Aorta (tissue), 5 donors: ENCODE results near the gene KCNK17. TPM values are rescaled to one million over a fixed set of nuclear protein-coding genes. Genes with fewer than 3 reads are reported as not detected.

Experiments used
- ATAC-seq: fragments of 200-7000 bp; cut with Tn5 transposase; one replicate; pipeline ENCODE4 v1.9.1; 2022; ENCODE audit warnings: moderate library complexity; ENCODE audit not compliant: low FRiP score
- DNase-seq, 2 donors: peaks; one replicate each; pipeline ENCODE4 v3.0.0-alpha.2; 2020
- H3K27ac ChIP-seq, 2 donors: one replicate each; pipeline ENCODE4 v1.5.1; 2013; ENCODE audit warnings: low read length in 2 of 2, mild to moderate bottlenecking in 2 of 2, moderate library complexity in 2 of 2, control low read depth in 1 of 2, inconsistent platforms in 1 of 2, low read depth in 1 of 2
- H3K27me3 ChIP-seq, 2 donors: one replicate each; pipeline ENCODE4 v1.6.1; 2013; ENCODE audit warnings: control low read depth in 1 of 2, low read length in 1 of 2, mild to moderate bottlenecking in 1 of 2, moderate library complexity in 1 of 2; ENCODE audit not compliant: insufficient read depth in 2 of 2, control insufficient read depth in 1 of 2
- H3K36me3 ChIP-seq, 2 donors: one replicate each; pipeline ENCODE4 v1.6.1; 2013; ENCODE audit warnings: control low read depth in 1 of 2, low read length in 1 of 2, mild to moderate bottlenecking in 1 of 2; ENCODE audit not compliant: insufficient read depth in 2 of 2, control insufficient read depth in 1 of 2
- H3K4me1 ChIP-seq, 2 donors: one replicate each; pipeline ENCODE4 v1.6.1; 2013; ENCODE audit warnings: low read length in 2 of 2, control low read depth in 1 of 2, mild to moderate bottlenecking in 1 of 2, moderate library complexity in 1 of 2; ENCODE audit not compliant: insufficient read depth in 2 of 2, control insufficient read depth in 1 of 2
- H3K4me3 ChIP-seq, 2 donors: one replicate each; pipeline ENCODE4 v1.5.1; 2013; ENCODE audit warnings: low read length in 2 of 2, control low read depth in 1 of 2, mild to moderate bottlenecking in 1 of 2
- H3K9me3 ChIP-seq: one replicate; pipeline ENCODE4 v1.6.1; 2013; ENCODE audit warnings: mild to moderate bottlenecking, low read length; ENCODE audit not compliant: control insufficient read depth
- WGBS, 2 donors: extraction: QIAGEN DNeasy Blood & Tissue Kit; methylation state at CpG; one replicate each; pipeline ENCODE4 v1.1.7; 2013; 5-methylcytosine and 5-hydroxymethylcytosine counted together
- intact Hi-C, 2 donors: fragments of 100-400 bp; cut with DNase I; formaldehyde crosslinking; loops; one replicate each; pipeline versions ENCODE4 v1.14.2 to v1.15.0; 2022
- polyA plus RNA-seq, 2 donors: library from polyadenylated mRNA; stranded (reverse); fragments of 200-250 nt; gene quantifications; one replicate each; pipeline ENCODE4 v1.2.3, GENCODE V29; 2013
- total RNA-seq, 2 donors: library from RNA; stranded (reverse); fragmentation: NEBNext Ultra II Directional; extraction: Animal tissue kit (Norgen Biotek cat#: 25700); gene quantifications; one replicate each; pipeline ENCODE4 v1.2.1, GENCODE V29; 2021
- donor health status: healthy with polysubstance abuse.
- donor health status: Bipolar disorder and iron deficiency.
- donor health status: DM: no; HTN: no; CAD: no.
- donor health status: DM: no; HTN: no; CAD: no.
- donor health status: DM: yes; HTN: yes; CAD: no.

KCNK17 gene
- total and polyA plus RNA-seq, 4 donors = 1.6 to 12.8 (median 6.7) TPM

DNA sequence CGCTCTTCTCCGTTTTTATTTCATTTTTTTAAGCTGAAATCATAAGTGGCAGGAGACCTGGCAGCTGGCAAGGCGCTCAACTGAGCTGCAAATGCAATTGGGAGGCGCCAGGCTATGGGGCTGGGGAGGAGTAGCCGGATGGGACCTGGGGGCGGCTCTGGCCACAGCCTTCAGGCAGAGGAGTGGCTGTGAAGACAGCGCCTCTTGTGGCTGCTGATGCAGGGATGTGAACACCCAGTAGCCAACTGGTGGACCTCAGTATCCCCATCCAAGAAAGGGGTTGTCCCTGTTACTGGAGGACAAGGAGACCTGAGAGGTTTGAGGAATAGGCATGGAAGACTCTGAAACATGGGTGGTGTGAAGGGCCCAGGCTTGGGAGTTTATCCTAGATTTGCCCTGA lies 12.6 kb downstream of the KCNK17 start:
- Histone ChIP-seq H3K27me3 (no peaks in the 10 kb centered on the region), H3K9me3 (no peaks in the 10 kb centered on the region), H3K36me3 (no peaks in the 10 kb centered on the region), H3K4me1 (no peaks in the 10 kb centered on the region), H3K4me3 (no peak overlapping the region), H3K27ac (no peak overlapping the region)
- no peak for ATAC-seq
- 50 to 56% methylated on average over 7 of the region's 7 CpGs for WGBS, 2 donors
- intact Hi-C loops = loop anchor here (10.0 kb wide), 2 partner anchors 327 to 427 kb away; no protein-coding TSS in a partner anchor
- no peak for DNase-seq

DNA sequence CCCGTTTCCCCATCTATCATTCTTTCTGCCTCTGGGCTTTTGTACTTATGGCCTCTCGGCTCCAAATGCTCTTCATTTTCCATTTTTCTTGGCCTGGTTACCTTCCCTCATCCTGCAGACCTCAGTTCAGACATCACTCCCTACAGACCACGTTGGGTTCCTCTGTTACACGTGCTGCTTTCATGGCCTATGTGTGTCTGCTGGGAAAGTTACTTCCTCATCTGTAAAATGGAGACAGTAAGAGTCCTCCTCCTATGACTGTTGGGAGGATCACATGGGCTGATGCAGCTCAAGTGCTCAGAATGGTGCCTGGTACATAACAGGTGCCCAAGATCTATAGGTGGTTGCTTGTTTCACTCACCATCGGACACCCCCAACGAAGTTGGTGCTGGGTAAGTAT lies 13.5 kb downstream of the KCNK17 start:
- DNase-seq (no peak), ATAC-seq (no peak)
- intact Hi-C loops = loop anchor here (10.0 kb wide), 2 partner anchors 326 to 426 kb away; no protein-coding TSS in a partner anchor
- H3K4me1 ChIP-seq = no peaks in the 10 kb centered on the region
- no peak overlapping the region for H3K4me3 ChIP-seq
- no peak overlapping the region for H3K27ac ChIP-seq
- H3K36me3 ChIP-seq = no peaks in the 10 kb centered on the region
- no peaks in the 10 kb centered on the region for H3K27me3 ChIP-seq
- 84 to 86% methylated on average over 6 of the region's 6 CpGs for WGBS, 2 donors
- no peaks in the 10 kb centered on the region for H3K9me3 ChIP-seq

DNA sequence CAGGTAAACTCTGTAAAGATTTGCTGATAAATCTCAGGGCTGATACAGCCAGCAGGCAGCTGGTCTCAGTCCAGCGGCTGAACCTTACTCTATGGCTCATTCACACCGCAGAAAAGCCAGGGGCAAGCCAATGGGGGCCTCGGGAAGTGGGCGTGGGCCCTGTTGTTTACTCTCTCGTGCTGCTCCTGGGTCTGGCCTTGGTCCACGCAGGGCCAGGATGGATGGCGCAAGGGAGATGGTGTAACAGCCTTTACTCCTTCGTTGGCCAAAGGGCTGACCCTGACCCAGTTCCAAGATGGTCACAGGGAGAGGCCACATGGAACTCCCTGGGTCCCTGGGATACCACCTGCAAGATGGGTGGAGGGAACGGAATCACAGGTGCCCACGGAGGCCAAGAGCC lies 16.2 kb downstream of the KCNK17 start:
- WGBS, 2 donors = 77 to 78% methylated on average over 10 of the region's 10 CpGs

DNA sequence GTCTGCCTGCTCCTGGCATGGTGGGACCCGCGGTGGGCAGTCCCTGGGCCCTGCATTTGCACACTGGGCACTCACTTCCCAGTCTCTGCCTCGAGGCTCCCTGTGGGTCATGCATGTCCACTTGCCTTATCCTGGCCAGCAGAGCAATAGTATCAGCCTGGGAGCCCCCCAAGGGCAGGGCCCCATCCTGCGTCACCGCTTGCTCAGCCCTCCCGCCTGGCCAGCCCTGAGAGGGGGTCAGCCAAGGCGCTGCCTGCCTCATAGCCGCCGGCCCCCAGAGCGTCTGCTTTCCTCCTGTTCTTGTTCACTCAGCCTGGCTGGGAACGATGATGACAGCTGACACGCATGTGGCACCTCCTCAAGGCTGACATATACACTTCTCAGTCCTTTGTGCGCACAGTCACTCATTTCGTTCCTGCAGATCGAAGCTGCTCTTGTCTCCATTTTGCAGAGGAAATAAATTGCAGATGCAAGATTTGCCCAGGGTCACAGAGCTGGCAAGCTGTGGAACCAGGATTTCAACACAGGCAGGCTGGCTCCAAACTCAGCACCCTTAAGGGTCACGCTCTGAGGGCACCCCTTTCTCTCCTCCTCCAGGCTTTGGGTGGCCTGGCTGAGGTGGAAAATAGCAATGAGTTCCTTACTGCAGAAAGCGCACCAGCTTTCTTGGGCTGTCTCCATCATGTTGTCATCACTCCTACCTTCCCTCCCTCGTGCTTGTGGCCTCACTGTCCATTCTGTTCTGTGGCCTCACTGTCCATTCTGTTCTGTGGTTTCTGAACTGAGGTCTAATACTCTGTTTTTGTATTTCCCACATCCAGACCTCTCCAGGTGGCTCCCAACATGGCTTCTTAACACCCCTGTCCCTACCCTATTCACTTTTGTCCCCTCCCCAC lies 17.2 kb downstream of the KCNK17 start:
- H3K27ac ChIP-seq = no peak overlapping the region

More for the DNA sequence above, 16.2 kb downstream of the KCNK17 start:
- no peaks in the 10 kb centered on the region for H3K27me3 ChIP-seq
- no peaks in the 10 kb centered on the region for H3K9me3 ChIP-seq
- ATAC-seq (no peak), DNase-seq (no peak)
- no peaks in the 10 kb centered on the region for H3K36me3 ChIP-seq
- no peak overlapping the region for H3K4me3 ChIP-seq
- intact Hi-C loops = loop anchor here in 1 of 2 donors (10.0 kb wide), 1 partner anchor 323 kb away; no protein-coding TSS in a partner anchor
- no peaks in the 10 kb centered on the region for H3K4me1 ChIP-seq
- no peak overlapping the region for H3K27ac ChIP-seq

DNA sequence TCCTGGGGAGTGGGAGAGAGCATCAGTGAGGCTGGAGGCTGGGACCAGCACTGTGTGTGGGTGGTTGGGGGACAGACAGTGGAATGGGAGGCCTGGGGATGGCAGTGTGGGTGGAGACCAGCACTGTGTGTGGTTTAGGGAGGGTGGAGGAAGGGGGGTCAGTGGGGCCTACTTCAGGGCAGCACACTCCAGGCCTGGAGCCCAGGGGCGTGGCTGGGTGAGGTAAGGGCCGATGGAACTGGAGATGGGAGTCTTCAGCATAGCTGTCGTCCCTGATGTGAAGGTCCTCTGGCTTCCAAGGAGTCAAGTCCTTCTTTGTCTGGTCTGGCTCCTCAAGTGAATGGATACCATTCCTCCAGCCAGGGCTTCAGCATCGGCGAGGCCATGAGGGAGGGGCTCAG lies 18.6 kb downstream of the KCNK17 start:
- Histone ChIP-seq H3K36me3 (no peaks in the 10 kb centered on the region), H3K27me3 (no peaks in the 10 kb centered on the region), H3K4me3 (no peak overlapping the region), H3K4me1 (no peaks in the 10 kb centered on the region), H3K27ac (no peak overlapping the region), H3K9me3 (no peaks in the 10 kb centered on the region)
- ATAC-seq = peak; percentile 28
- 72% methylated on average over 5 of the region's 5 CpGs for WGBS, 2 donors
- peak in 1 of 2 donors; percentile 69 for DNase-seq
- intact Hi-C loops = loop anchor here in 1 of 2 donors (10.0 kb wide), 1 partner anchor 321 kb away; no protein-coding TSS in a partner anchor

More for the DNA sequence above, 17.2 kb downstream of the KCNK17 start:
- DNase-seq (peak; percentile 74 to 90), ATAC-seq (peak; percentile 89)
- Histone ChIP-seq H3K27me3 (no peaks in the 10 kb centered on the region), H3K36me3 (no peaks in the 10 kb centered on the region), H3K9me3 (no peaks in the 10 kb centered on the region), H3K4me3 (no peak overlapping the region), H3K4me1 (no peaks in the 10 kb centered on the region)
- 38 to 48% methylated on average over 18 of the region's 18 CpGs for WGBS, 2 donors
- intact Hi-C loops = loop anchor here in 1 of 2 donors (10.0 kb wide), 1 partner anchor 322 kb away; no protein-coding TSS in a partner anchor

DNA sequence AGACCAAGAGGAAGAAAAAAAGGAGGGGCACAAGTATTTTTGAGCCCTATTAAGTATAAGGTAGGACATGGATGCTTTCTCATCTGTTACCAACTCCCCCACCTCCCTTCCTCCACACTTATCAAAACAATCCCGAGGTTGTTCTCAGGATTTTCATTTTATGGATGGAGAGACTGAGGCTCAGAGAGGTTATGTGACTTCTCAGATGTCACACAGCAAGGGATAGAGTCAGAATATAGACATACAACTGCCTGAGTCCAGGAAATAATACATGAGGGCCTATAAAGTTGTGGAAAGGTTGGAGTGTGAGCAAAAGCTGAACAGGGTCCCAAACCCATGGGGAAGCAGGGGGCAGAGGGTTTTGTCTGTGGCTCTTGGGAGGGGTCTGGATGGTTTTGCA lies 19.3 kb downstream of the KCNK17 start:
- H3K4me1 ChIP-seq = no peaks in the 10 kb centered on the region
- ATAC-seq (no peak), DNase-seq (no peak)
- intact Hi-C loops = loop anchor here in 1 of 2 donors (10.0 kb wide), 1 partner anchor 320 kb away; no protein-coding TSS in a partner anchor
- WGBS, 2 donors = 50 to 57% methylated on average over 1 of the region's 1 CpG
- H3K27me3 ChIP-seq = no peaks in the 10 kb centered on the region
- no peak overlapping the region for H3K4me3 ChIP-seq
- no peaks in the 10 kb centered on the region for H3K36me3 ChIP-seq
- no peaks in the 10 kb centered on the region for H3K9me3 ChIP-seq
- no peak overlapping the region for H3K27ac ChIP-seq

DNA sequence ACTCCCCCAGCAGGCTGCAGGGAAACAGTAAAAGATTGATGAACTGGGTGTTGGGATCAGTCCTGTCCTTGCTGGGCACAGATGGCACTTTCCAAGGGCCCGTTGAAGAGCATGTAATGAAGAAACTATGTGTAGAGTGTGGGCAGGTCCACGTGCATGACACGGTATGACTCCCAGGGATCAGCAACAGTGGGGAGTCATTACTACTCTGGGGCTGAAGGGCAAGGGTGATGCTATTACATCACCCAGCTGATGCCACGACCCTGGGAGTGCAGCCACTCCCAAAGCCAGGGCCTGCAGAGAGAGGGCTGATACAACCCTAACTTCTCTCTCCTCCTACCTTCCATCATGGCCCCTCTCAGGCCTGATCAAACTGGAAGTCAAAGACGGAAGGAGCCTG lies 20.1 kb downstream of the KCNK17 start:
- ATAC-seq = no peak
- DNase-seq = no peak
- intact Hi-C loops = loop anchor here in 1 of 2 donors (10.0 kb wide), 1 partner anchor 319 kb away; no protein-coding TSS in a partner anchor
- Histone ChIP-seq H3K9me3 (no peaks in the 10 kb centered on the region), H3K27me3 (no peaks in the 10 kb centered on the region), H3K36me3 (no peaks in the 10 kb centered on the region), H3K27ac (no peak overlapping the region), H3K4me3 (no peak overlapping the region), H3K4me1 (no peaks in the 10 kb centered on the region)
- WGBS, 2 donors = 56 to 65% methylated on average over 5 of the region's 5 CpGs

DNA sequence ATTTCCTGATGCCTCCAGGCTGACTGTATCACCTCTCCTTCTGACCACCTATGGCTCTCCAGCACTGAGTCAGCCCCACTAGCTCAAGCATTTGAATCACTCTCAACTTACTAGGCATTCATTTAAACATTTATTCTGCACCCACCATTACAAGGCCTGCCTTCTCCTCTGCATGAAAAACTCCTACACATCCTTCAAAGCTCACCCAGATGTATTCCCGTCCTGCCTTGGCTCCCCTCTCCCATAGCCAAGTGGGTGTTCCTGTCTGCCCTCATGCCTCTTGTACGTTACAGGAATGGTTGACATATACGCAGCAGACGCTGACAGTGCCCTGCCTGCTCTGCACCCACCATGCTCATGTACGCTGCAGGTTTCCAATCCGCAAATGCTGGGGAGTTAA lies 21.6 kb downstream of the KCNK17 start:
- no peak for ATAC-seq
- intact Hi-C loops = loop anchor here in 1 of 2 donors (10.0 kb wide), 1 partner anchor 318 kb away; no protein-coding TSS in a partner anchor
- no peaks in the 10 kb centered on the region for H3K36me3 ChIP-seq
- no peak overlapping the region for H3K4me3 ChIP-seq
- no peaks in the 10 kb centered on the region for H3K9me3 ChIP-seq
- H3K27me3 ChIP-seq = no peaks in the 10 kb centered on the region
- no peak for DNase-seq
- H3K4me1 ChIP-seq = no peaks in the 10 kb centered on the region
- 94 to 95% methylated on average over 6 of the region's 6 CpGs for WGBS, 2 donors
- H3K27ac ChIP-seq = no peak overlapping the region
